K562 (cell line): ENCODE data around the gene CAPN13. TPM values are rescaled to one million over a fixed set of nuclear protein-coding genes. Genes with fewer than 3 reads are reported as not detected.
A peak's percentile ranks its signal among the peaks of the same experiment; 100 is the strongest.

ENCODE experiments used
- ATAC-seq: fragments of 200-7000 bp; cut with Tn5 transposase; 3 replicates; pipeline ENCODE4 v1.9.1; 2020; ENCODE audit warnings: moderate library complexity
- BruUV-seq: library from RNA; stranded (reverse); fragments of 400-500 nt; replicated peaks from 2 replicates; lab custom pipeline; 2021; lab: Mats Ljungman, UMichigan
- CTCF ChIA-PET: fragments of 300-600 bp; formaldehyde crosslinking; extraction: SDS; loops from one replicate; lab custom pipeline; 2021; ENCODE audit warnings: low intra/inter-chr PET ratio; lab: Yijun Ruan, JAX
- POLR2A ChIA-PET: fragments of 300-600, 350-650 bp; sonication (Branson Sonifier 250); formaldehyde crosslinking; extraction: SDS; loops from one replicate; lab custom pipeline; 2021; ENCODE audit warnings: antibody characterized with exemption, inconsistent platforms; lab: Yijun Ruan, JAX
- DNase-seq, 4 experiments: peaks; one replicate each; pipeline versions ENCODE4 v3.0.0 to v3.0.0-alpha.2; 2011 to 2018; ENCODE audit warnings: low spot score in 3 of 4, mixed read lengths in 3 of 4; ENCODE audit errors: extremely low read depth in 1 of 4
- FAIRE-seq: peaks from 2 replicates; lab custom pipeline; 2011; peaks lifted over from hg19 to GRCh38; lab: Jason Lieb, UNC
- H2AFZ ChIP-seq: 2 replicates; pipeline ENCODE4 v1.6.0; 2011; ENCODE audit warnings: low read depth, low read length, control low read depth, inconsistent platforms
- H3K27ac ChIP-seq: fragments of 200-600 bp; 3 replicates; pipeline ENCODE4 v1.8.0; 2011; ENCODE audit warnings: low read depth, mild to moderate bottlenecking, control low read depth, inconsistent platforms, low read length, moderate library complexity, mixed read lengths; ENCODE audit errors: extremely low read depth
- H3K27me3 ChIP-seq, 2 experiments: fragments of 300-600 bp in 1 of 2; 2 replicates in 1 of 2; 3 replicates in 1 of 2; pipeline versions ENCODE4 v1.6.0 to v1.8.0; 2011; ENCODE audit warnings: inconsistent platforms in 2 of 2, low read length in 2 of 2, mild to moderate bottlenecking in 1 of 2, mixed read lengths in 1 of 2, moderate library complexity in 1 of 2; ENCODE audit not compliant: control insufficient read depth in 2 of 2, insufficient read depth in 2 of 2
- H3K36me3 ChIP-seq: fragments of 300-600 bp; 3 replicates; pipeline ENCODE4 v1.8.0; 2011; ENCODE audit warnings: mild to moderate bottlenecking, low read length, inconsistent platforms; ENCODE audit not compliant: control insufficient read depth, insufficient read depth
- H3K4me1 ChIP-seq, 2 experiments: fragments of 200-600 bp in 1 of 2; replicated peaks in 1 of 2; 2 replicates in 1 of 2; 3 replicates in 1 of 2; pipeline versions ENCODE4 v1.5.1 to v1.8.0; 2011; ENCODE audit warnings: inconsistent platforms in 2 of 2, low read length in 2 of 2, mild to moderate bottlenecking in 1 of 2, mixed read lengths in 1 of 2, moderate library complexity in 1 of 2; ENCODE audit not compliant: control insufficient read depth in 2 of 2, insufficient read depth in 2 of 2
- H3K4me2 ChIP-seq: 2 replicates; pipeline ENCODE4 v1.6.1; 2011; ENCODE audit warnings: low read length, control low read depth, inconsistent platforms, mixed read lengths; ENCODE audit not compliant: insufficient read depth
- H3K4me3 ChIP-seq: fragments of 200-600 bp; sonication (generic), shearing (Covaris generic); 2 replicates; pipeline ENCODE4 v1.5.1; 2016; ENCODE audit warnings: control low read depth, inconsistent platforms
- H3K79me2 ChIP-seq: fragments of 200-600 bp; 3 replicates; pipeline ENCODE4 v1.8.0; 2011; ENCODE audit warnings: low read length, inconsistent platforms; ENCODE audit not compliant: control insufficient read depth, insufficient read depth
- H3K9ac ChIP-seq, 2 experiments: 2 replicates each; pipeline versions ENCODE4 v1.6.0 to v1.6.1; 2011; ENCODE audit warnings: low read depth in 2 of 2, low read length in 2 of 2, control low read depth in 1 of 2, inconsistent platforms in 1 of 2, mild to moderate bottlenecking in 1 of 2, mixed read lengths in 1 of 2; ENCODE audit not compliant: insufficient read depth in 1 of 2
- H3K9me1 ChIP-seq: one replicate; pipeline ENCODE4 v1.6.0; 2011; ENCODE audit warnings: inconsistent platforms, mild to moderate bottlenecking, low read length, moderate library complexity; ENCODE audit not compliant: control insufficient read depth, insufficient read depth
- H3K9me3 ChIP-seq: replicated peaks from 2 replicates; pipeline ENCODE4 v1.5.1; 2011; ENCODE audit warnings: low read depth, low read length, inconsistent platforms; ENCODE audit not compliant: control insufficient read depth, insufficient read depth
- H4K20me1 ChIP-seq: replicated peaks from 2 replicates; pipeline ENCODE4 v1.6.1; 2011; ENCODE audit warnings: low read length, inconsistent platforms, mixed read lengths; ENCODE audit not compliant: control insufficient read depth, insufficient read depth
- BRD4 ChIP-seq: fragments of 200-600 bp; sonication (generic); IDR thresholded peaks from 2 replicates; pipeline ENCODE4 v1.6.1; 2017; ENCODE audit warnings: inconsistent platforms
- CAMTA2 ChIP-seq: fragments of 250-450 bp; sonication (Bioruptor Pico); conservative IDR thresholded peaks from 2 replicates; pipeline ENCODE4 v1.5.1; 2022
- CBX3 ChIP-seq, 2 experiments: IDR thresholded peaks; 1 replicate in 1 of 2; 2 replicates in 1 of 2; pipeline ENCODE4 v1.6.1; 2012; ENCODE audit warnings: inconsistent platforms in 2 of 2, low read length in 2 of 2, borderline replicate concordance in 1 of 2, control low read depth in 1 of 2
- CBX5 ChIP-seq: IDR thresholded peaks from 2 replicates; pipeline ENCODE4 v1.6.1; 2014; ENCODE audit warnings: low read depth, borderline replicate concordance
- FOXK2 ChIP-seq, 2 experiments: fragments of 450-650 bp; IDR thresholded peaks in 1 of 2; conservative IDR thresholded peaks in 1 of 2; 2 replicates each; pipeline ENCODE4 v1.6.1; 2016; ENCODE audit warnings: low read depth in 2 of 2, mild to moderate bottlenecking in 1 of 2
- TRIM24 ChIP-seq, 2 experiments: fragments of 450-650 bp; IDR thresholded peaks; 2 replicates each; pipeline ENCODE4 v1.6.1; 2016
- TRIM28 ChIP-seq: fragments of 450-650 bp; IDR thresholded peaks from 2 replicates; pipeline ENCODE4 v1.6.1; 2017
- ZNF280A ChIP-seq: fragments of 450-650 bp; IDR thresholded peaks from 2 replicates; pipeline ENCODE4 v1.6.1; 2018; ENCODE audit warnings: mild to moderate bottlenecking, low read depth; ENCODE audit not compliant: partially characterized antibody
- ZNF512 ChIP-seq: IDR thresholded peaks from 2 replicates; pipeline ENCODE4 v1.6.1; 2016; ENCODE audit warnings: missing genetic modification characterization, missing compliant biosample characterization
- WGBS: fragments of 100-300 bp; shearing (Covaris generic); methylation state at CpG from one replicate; pipeline ENCODE4 v1.1.6; 2016; ENCODE audit warnings: low coverage, mixed read lengths; ENCODE audit not compliant: insufficient coverage; ENCODE audit errors: missing lambda C conversion rate; 5-methylcytosine and 5-hydroxymethylcytosine counted together
- in situ Hi-C: fragments of 300-500 bp; cut with MboI; formaldehyde crosslinking; loops from 4 replicates; pipeline ENCODE4 v1.15.0; 2018; ENCODE audit warnings: inconsistent platforms, mixed read lengths
- intact Hi-C: fragments of 100-400 bp; cut with micrococcal nuclease; formaldehyde crosslinking; loops from 2 replicates; pipeline ENCODE4 v1.14.2; 2022
- polyA plus RNA-seq, 8 experiments: library from polyadenylated mRNA; depleted of rRNA in 4 of 8; stranded (reverse) in 5 of 8; unstranded in 3 of 8; fragments of >200 nt; fragmentation: Nextera tagmentation in 2 of 8; fragmentation: Illumina TruSeq in 1 of 8; extraction: Ambion mirVana in 2 of 8; extraction: Trizol in 1 of 8; gene quantifications; 2 replicates each; pipeline versions ENCODE4 v1.2.1 to v1.2.3, GENCODE V29; 2011 to 2014; ENCODE audit warnings: inconsistent platforms in 1 of 8, missing spikeins in 1 of 8
- total RNA-seq, 7 experiments: library from RNA; depleted of rRNA in 6 of 7; stranded (reverse); fragments of >200 nt in 6 of 7; fragmentation: Illumina TruSeq in 2 of 7; extraction: Trizol in 2 of 7; gene quantifications; 2 replicates each; pipeline versions ENCODE4 v1.2.1 to v1.2.3, GENCODE V29; 2011 to 2021; ENCODE audit warnings: low replicate concordance in 1 of 7

CAPN13 gene
- total and polyA plus RNA-seq, 9 of the 15 experiments (the other 6 are each of a cell fraction or from before 2014, with no cell fraction given) = not detected

GRCh38 chr2:30701782-30702181 lies 105.5 kb downstream of the CAPN13 start:
- POLR2A ChIA-PET = no interaction called here
- Histone ChIP-seq H3K9ac (no peak overlapping the region), H3K9me3 (0 out of 2 replicates have a peak, but pooled peaks cover 2% of the 10 kb centered on the region), H2AFZ (no peak overlapping the region), H3K36me3 (no peaks in the 10 kb centered on the region), H3K4me2 (no peak overlapping the region), H3K4me3 (no peak overlapping the region), H3K79me2 (no peaks in the 10 kb centered on the region), H3K27ac (no peak overlapping the region), H3K4me1 (peaks cover 0 to 3% of the 10 kb centered on the region in 2 experiments; a peak in 1 of 5 replicates), H4K20me1 (no peaks in the 10 kb centered on the region), H3K27me3 (0 out of 5 replicates have a peak, but pooled peaks cover 0 to 4% of the 10 kb centered on the region in 2 experiments), H3K9me1 (no peaks in the 10 kb centered on the region)
- intact Hi-C loops = no loop called here
- FAIRE-seq = no peak
- in situ Hi-C loops = loop anchor here (10.0 kb wide), 1 partner anchor 633 kb away; no protein-coding TSS in a partner anchor
- 0% methylated on average over 2 of the region's 2 CpGs for WGBS
- BruUV-seq = no TSS peak
- DNase-seq = no peak
- no peak for TF ChIP-seq CAMTA2 (CRISPR knock-in tag)
- TF ChIP-seq ZNF280A = peak; percentile 80
- peak in 1 of 2 experiments; percentile 80; a peak in 1 of 3 replicates for TF ChIP-seq CBX3 (IDR thresholded peaks at IDR 0.05; ENCODE audit: borderline replicate concordance in 1 of 2, low read length in 2 of 2)
- TF ChIP-seq TRIM28 = peak; percentile 93
- TF ChIP-seq CBX5 = peak; percentile 72; the same call in 1 of the 2 replicates
- peak; percentile 50; the same call in 1 of the 2 replicates for TF ChIP-seq ZNF512 (tag)
- no peak for TF ChIP-seq FOXK2 (conservative IDR thresholded peaks at IDR 0.05 in 1 of 2, IDR thresholded peaks at IDR 0.05 in 1 of 2; ENCODE audit: low read depth in 2 of 2)
- peak; percentile 16 to 62; a peak in 2 of 4 replicates for TF ChIP-seq TRIM24 (IDR thresholded peaks at IDR 0.05)
- no peak for TF ChIP-seq BRD4
- CTCF ChIA-PET = interaction anchor here (0.6 to 1.7 kb wide), 2 partner anchors 159 to 537 kb away, joined by 4 to 6 read pairs; no protein-coding TSS in a partner anchor
- no peak for ATAC-seq
